ENCODE measurements around the gene M1AP.

The M1AP gene

GRCh38 chr2:74540291-74540690 lies 107.8 kb downstream of the M1AP start:
- no peak for DNase-seq (ENCODE audit: low read depth)
- TF ChIP-seq CTCF (IDR thresholded peaks at IDR 0.05; ENCODE audit: insufficient read depth, low read depth, low read length, missing control alignments): no peak
- no peak overlapping the region for H3K4me3 ChIP-seq (ENCODE audit: low read length)

GRCh38 chr2:74538881-74539339 lies 109.2 kb downstream of the M1AP start:
- no peak for TF ChIP-seq CTCF (IDR thresholded peaks at IDR 0.05; ENCODE audit: insufficient read depth, low read depth, low read length, missing control alignments)
- no peak for DNase-seq (ENCODE audit: low read depth)
- H3K4me3 ChIP-seq (ENCODE audit: low read length): no peak overlapping the region

- peak; percentile 76 for DNase-seq (ENCODE audit: low read depth)
- no peak overlapping the region for H3K4me3 ChIP-seq (ENCODE audit: low read length)
- no peak for TF ChIP-seq CTCF (IDR thresholded peaks at IDR 0.05; ENCODE audit: insufficient read depth, low read depth, low read length, missing control alignments)
These were observed 111.0 kb downstream of the M1AP start for GRCh38 chr2:74537140-74537539.

GRCh38 chr2:74536166-74536950 lies 111.8 kb downstream of the M1AP start:
- no peak for TF ChIP-seq CTCF (IDR thresholded peaks at IDR 0.05; ENCODE audit: insufficient read depth, low read depth, low read length, missing control alignments)
- H3K4me3 ChIP-seq (ENCODE audit: low read length): no peak overlapping the region
- DNase-seq (ENCODE audit: low read depth): no peak

GRCh38 chr2:74535440-74535965 lies 112.6 kb downstream of the M1AP start:
- H3K4me3 ChIP-seq (ENCODE audit: low read length): no peak overlapping the region
- DNase-seq (ENCODE audit: low read depth): no peak
- TF ChIP-seq CTCF (IDR thresholded peaks at IDR 0.05; ENCODE audit: insufficient read depth, low read depth, low read length, missing control alignments): no peak

- DNase-seq (ENCODE audit: low read depth): no peak
- no peak overlapping the region for H3K4me3 ChIP-seq (ENCODE audit: low read length)
- TF ChIP-seq CTCF (IDR thresholded peaks at IDR 0.05; ENCODE audit: insufficient read depth, low read depth, low read length, missing control alignments): no peak
These were observed 113.7 kb downstream of the M1AP start for GRCh38 chr2:74534411-74534810.

GRCh38 chr2:74533464-74533863 lies 114.7 kb downstream of the M1AP start:
- H3K4me3 ChIP-seq (ENCODE audit: low read length): no peak overlapping the region
- no peak for TF ChIP-seq CTCF (IDR thresholded peaks at IDR 0.05; ENCODE audit: insufficient read depth, low read depth, low read length, missing control alignments)
- DNase-seq (ENCODE audit: low read depth): no peak

Measured in epithelial cell of esophagus (primary cell).